ENCODE results near the gene ARHGAP18.
A peak's percentile ranks its signal among the peaks of the same experiment; 100 is the strongest.

The ARHGAP18 gene

DNA sequence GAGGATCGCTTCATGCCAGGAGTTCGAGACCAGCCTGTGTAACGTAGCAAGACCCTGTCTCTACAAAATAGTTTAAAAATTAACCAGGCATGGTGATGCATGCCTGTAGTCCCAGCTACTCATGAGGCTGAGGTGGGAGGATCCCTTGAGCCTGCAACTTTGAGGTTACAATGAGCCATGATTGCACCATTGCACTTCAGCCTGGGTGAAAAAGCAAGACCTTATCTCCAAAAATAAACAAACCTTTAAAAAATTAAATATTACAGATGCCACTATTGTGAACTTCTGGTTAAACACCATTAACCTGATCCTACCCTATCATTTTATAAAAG, 116.8 kb downstream of the ARHGAP18 start:
- POLR2A ChIA-PET (ENCODE audit: low non-redundant PET) = no interaction called here
- CTCF ChIA-PET = interaction anchor here (1.6 kb wide), 1 partner anchor 137 kb away, joined by 3 read pairs; no protein-coding TSS in a partner anchor
- DNase-seq (ENCODE audit: low spot score) = no peak
- TF ChIP-seq, protein P1, sequence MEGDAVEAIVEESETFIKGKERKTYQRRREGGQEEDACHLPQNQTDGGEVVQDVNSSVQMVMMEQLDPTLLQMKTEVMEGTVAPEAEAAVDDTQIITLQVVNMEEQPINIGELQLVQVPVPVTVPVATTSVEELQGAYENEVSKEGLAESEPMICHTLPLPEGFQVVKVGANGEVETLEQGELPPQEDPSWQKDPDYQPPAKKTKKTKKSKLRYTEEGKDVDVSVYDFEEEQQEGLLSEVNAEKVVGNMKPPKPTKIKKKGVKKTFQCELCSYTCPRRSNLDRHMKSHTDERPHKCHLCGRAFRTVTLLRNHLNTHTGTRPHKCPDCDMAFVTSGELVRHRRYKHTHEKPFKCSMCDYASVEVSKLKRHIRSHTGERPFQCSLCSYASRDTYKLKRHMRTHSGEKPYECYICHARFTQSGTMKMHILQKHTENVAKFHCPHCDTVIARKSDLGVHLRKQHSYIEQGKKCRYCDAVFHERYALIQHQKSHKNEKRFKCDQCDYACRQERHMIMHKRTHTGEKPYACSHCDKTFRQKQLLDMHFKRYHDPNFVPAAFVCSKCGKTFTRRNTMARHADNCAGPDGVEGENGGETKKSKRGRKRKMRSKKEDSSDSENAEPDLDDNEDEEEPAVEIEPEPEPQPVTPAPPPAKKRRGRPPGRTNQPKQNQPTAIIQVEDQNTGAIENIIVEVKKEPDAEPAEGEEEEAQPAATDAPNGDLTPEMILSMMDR (conservative IDR thresholded peaks at IDR 0.05; ENCODE audit: low read depth) = no peak
- no peak overlapping the region for H3K27ac ChIP-seq

DNA sequence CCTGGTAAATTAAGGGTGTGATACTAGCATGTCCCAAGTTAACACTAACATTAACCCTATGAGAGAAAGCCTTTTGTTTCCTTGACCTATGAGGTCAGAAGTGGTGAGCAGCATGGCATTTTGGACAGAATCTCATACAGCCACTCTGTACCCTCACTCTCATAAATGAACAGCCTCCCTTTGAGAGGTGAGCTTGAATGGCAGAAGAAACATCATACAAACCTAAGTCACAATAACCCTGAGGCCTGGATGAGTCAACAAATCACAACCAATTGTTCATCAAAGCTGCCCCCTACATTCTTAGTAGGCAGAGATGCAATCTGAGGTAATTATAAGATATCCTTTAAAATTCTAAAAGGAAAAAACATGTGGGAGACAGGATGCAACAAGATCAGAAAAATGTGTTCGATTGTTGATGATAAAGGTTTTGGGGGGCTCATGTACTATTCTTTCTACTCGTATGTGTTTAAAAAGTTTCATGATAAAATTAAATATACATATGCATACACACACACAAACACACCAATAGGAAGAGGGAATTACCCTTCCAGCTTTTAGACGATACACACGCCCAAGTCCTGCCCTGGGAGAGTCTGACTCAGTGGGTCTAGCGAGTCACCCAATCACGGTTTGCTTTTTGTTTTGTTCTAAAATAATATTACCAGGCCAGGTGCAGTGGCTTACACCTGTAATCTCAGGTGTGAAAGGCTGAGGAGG, 117.3 kb downstream of the ARHGAP18 start:
- TF ChIP-seq, protein P1 (conservative IDR thresholded peaks at IDR 0.05; ENCODE audit: low read depth) = no peak
- H3K27ac ChIP-seq = no peak overlapping the region
- ChIA-PET POLR2A (ENCODE audit: low non-redundant PET) (no interaction called here), CTCF (interaction anchor here (1.6 kb wide), 1 partner anchor 138 kb away, joined by 3 read pairs; no protein-coding TSS in a partner anchor)
- DNase-seq (ENCODE audit: low spot score) = peak; percentile 6

DNA sequence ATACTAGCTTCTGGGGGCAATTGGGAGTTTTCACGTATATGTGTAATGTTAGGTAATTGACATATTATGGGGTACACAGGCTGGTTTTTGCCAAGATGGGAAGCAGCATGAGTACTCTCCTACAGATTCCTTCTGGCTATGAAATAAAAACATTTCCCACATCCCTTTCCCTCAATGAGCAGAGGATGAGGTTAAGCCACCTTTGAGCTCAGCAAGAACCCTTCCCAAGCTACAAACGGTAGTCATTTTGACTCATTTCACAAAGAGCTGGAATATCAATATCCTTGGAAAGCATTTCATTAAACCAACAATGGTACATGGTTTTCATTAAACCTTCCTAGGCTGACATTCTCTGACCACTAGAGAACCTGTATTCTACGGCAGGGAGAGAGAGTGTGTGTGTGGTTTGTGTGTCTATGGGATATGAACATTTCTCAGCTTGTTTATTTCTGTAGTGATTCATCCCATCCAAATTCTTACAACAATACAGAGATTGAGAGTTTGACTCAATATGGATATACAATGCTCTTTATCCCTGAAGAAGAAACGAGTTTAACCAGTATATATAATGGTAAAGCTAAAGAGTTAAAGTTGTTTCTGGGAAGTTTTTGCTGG, 119.5 kb downstream of the ARHGAP18 start:
- POLR2A ChIA-PET (ENCODE audit: low non-redundant PET) = no interaction called here
- DNase-seq (ENCODE audit: low spot score) = peak; percentile 12
- TF ChIP-seq, protein P1 (conservative IDR thresholded peaks at IDR 0.05; ENCODE audit: low read depth) = no peak
- no peak overlapping the region for H3K27ac ChIP-seq
- CTCF ChIA-PET = interaction anchor here (1.1 kb wide), 1 partner anchor 23 kb away, joined by 3 read pairs; no protein-coding TSS in a partner anchor

DNA sequence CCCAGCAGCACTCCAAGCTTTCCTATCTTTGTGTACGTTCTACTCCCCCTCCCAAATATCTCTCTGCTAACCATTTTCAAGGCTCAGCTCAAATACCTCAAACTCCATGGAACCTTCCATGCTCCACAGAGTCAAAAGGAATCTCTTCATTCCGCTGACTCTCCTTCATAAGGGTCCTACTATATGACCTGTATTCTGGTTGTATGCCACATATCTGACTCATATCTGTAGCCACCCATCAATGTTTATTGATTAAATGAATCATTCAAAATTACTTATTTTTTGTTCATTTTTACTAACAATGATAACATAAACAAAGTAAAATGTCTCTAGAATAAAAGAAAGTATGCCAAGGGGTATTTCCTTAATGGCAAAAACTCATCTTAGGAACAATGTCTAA, 123.2 kb downstream of the ARHGAP18 start:
- ChIA-PET CTCF (no interaction called here), POLR2A (ENCODE audit: low non-redundant PET) (no interaction called here)
- DNase-seq (ENCODE audit: low spot score) = no peak
- TF ChIP-seq, protein P1 (conservative IDR thresholded peaks at IDR 0.05; ENCODE audit: low read depth) = no peak
- no peak overlapping the region for H3K27ac ChIP-seq

DNA sequence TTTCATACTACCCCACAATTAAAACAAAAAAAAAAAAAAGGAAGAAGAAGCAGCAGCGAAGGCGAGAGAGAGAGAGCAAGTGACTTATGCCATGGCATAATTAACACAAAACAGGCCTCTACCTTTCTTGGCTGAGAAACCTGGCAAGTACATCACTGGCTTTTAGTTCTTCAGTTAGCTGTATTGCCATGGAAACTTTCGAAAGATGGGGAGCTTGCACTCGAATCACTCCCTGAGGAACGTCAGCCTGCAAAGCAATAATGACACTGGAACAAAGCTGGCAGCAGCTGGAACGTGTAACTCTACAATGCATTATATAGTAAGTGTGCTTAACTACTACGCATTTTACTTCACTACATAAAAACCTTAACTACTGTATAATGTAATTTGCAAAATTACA, 126.1 kb downstream of the ARHGAP18 start:
- POLR2A ChIA-PET (ENCODE audit: low non-redundant PET) = no interaction called here
- CTCF ChIA-PET = interaction anchor here (0.7 kb wide), 1 partner anchor 18 kb away, joined by 3 read pairs; no protein-coding TSS in a partner anchor
- DNase-seq (ENCODE audit: low spot score) = no peak
- H3K27ac ChIP-seq = no peak overlapping the region
- TF ChIP-seq, protein P1 (conservative IDR thresholded peaks at IDR 0.05; ENCODE audit: low read depth) = no peak

DNA sequence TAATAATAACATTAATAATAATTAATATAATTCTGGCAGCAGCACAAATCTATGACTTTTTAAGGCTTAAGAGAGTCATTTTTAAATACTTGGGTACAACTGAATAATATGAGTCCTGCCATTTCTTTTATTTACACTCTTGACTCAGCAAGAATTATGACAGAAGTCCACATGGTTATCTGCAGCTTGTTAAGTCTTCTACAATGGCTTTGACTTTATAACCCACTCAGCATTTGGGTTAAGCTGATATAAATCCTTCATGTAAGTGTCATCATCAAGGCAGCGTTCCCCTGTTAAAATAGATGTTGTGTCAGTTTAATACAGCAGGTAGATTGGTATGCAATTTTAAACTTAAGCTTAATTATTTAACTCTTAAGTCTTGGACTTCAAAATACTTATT, 131.7 kb downstream of the ARHGAP18 start:
- DNase-seq (ENCODE audit: low spot score) = no peak
- TF ChIP-seq, protein P1 (conservative IDR thresholded peaks at IDR 0.05; ENCODE audit: low read depth) = no peak
- ChIA-PET POLR2A (ENCODE audit: low non-redundant PET) (no interaction called here), CTCF (interaction anchor here (1.1 to 1.4 kb wide), 2 partner anchors 11 to 20 kb away, joined by 3 to 4 read pairs; no protein-coding TSS in a partner anchor)
- H3K27ac ChIP-seq = no peak overlapping the region

Data from RWPE1 (cell line).